Smooth muscle cell (in vitro differentiated cells): ENCODE data around the gene SLC22A5. TPM values are rescaled to one million over a fixed set of nuclear protein-coding genes. Genes with fewer than 3 reads are reported as not detected.
A peak's percentile ranks its signal among the peaks of the same experiment; 100 is the strongest.

ENCODE experiments used
- DNase-seq: peaks from one replicate; lab custom pipeline; 2025; ENCODE audit not compliant: unreplicated experiment; lab: John Stamatoyannopoulos, UW
- H2AFZ ChIP-seq: fragments of 200-600 bp; sonication (generic); 2 replicates; pipeline ENCODE4 v1.6.0; 2016; ENCODE audit warnings: antibody characterized with exemption, low read depth, mild to moderate bottlenecking
- H3F3A ChIP-seq: fragments of 200-600 bp; sonication (generic); 2 replicates; pipeline ENCODE4 v1.6.0; 2017; ENCODE audit warnings: antibody characterized with exemption, low read depth
- H3K27ac ChIP-seq: fragments of 200-600 bp; sonication (generic); 2 replicates; pipeline ENCODE4 v1.5.1; 2016; ENCODE audit warnings: low read depth, mild to moderate bottlenecking
- H3K27me3 ChIP-seq: fragments of 200-600 bp; sonication (generic); 2 replicates; pipeline ENCODE4 v1.6.1; 2016; ENCODE audit warnings: low read depth, mild to moderate bottlenecking
- H3K36me3 ChIP-seq: fragments of 200-600 bp; sonication (generic); 2 replicates; pipeline ENCODE4 v1.5.1; 2016; ENCODE audit warnings: low read depth
- H3K4me1 ChIP-seq: fragments of 200-600 bp; sonication (generic); 2 replicates; pipeline ENCODE4 v1.5.1; 2016; ENCODE audit warnings: low read depth
- H3K4me2 ChIP-seq: fragments of 200-600 bp; sonication (generic); 2 replicates; pipeline ENCODE4 v1.6.0; 2016; ENCODE audit warnings: mild to moderate bottlenecking
- H3K4me3 ChIP-seq: fragments of 200-600 bp; sonication (generic); 2 replicates; pipeline ENCODE4 v1.5.1; 2016; ENCODE audit warnings: mild to moderate bottlenecking
- H3K79me2 ChIP-seq: fragments of 200-600 bp; sonication (generic); 2 replicates; pipeline ENCODE4 v1.6.0; 2016; ENCODE audit warnings: low read depth, mild to moderate bottlenecking
- H3K9ac ChIP-seq: fragments of 200-600 bp; sonication (generic); 2 replicates; pipeline ENCODE4 v1.6.0; 2016; ENCODE audit warnings: low read depth
- H3K9me3 ChIP-seq: fragments of 200-600 bp; sonication (generic); replicated peaks from 2 replicates; pipeline ENCODE4 v1.5.1; 2016; ENCODE audit warnings: low read depth
- H4K20me1 ChIP-seq: fragments of 200-600 bp; sonication (generic); 2 replicates; pipeline ENCODE4 v1.6.0; 2016; ENCODE audit warnings: low read depth
- CTCF ChIP-seq: fragments of 200-600 bp; sonication (generic); IDR thresholded peaks from 2 replicates; pipeline ENCODE4 v1.5.1; 2017; ENCODE audit warnings: borderline replicate concordance, mild to moderate bottlenecking, antibody characterized with exemption; ENCODE audit not compliant: insufficient read depth, poor library complexity, severe bottlenecking
- WGBS: methylation state at CpG from one replicate; pipeline ENCODE4 v1.1.7; 2016; ENCODE audit warnings: low lambda C conversion rate; 5-methylcytosine and 5-hydroxymethylcytosine counted together
- polyA plus RNA-seq: library from polyadenylated mRNA; unstranded; fragments of >200 nt; fragmentation: Nextera tagmentation; extraction: Ambion mirVana; gene quantifications from 2 replicates; pipeline ENCODE4 v1.2.1, GENCODE V29; 2016
- total RNA-seq: library from RNA; depleted of rRNA; stranded (reverse); fragments of >200 nt; gene quantifications from 2 replicates; pipeline ENCODE4 v1.2.3, GENCODE V29; 2014

SLC22A5 gene
- total and polyA plus RNA-seq, 2 experiments from 2014 or later: 1.5 to 4.6 TPM

- Histone ChIP-seq H3K9me3 (no peaks in the 10 kb centered on the region), H3K36me3 (no peaks in the 10 kb centered on the region), H3F3A (peaks cover 29% of the 10 kb centered on the region), H3K4me1 (peaks cover 7% of the 10 kb centered on the region), H3K4me3 (no peak overlapping the region), H3K27ac (peak overlapping the region; percentile 86), H2AFZ (no peak overlapping the region), H3K4me2 (peak overlapping the region; percentile 60), H3K79me2 (no peaks in the 10 kb centered on the region), H4K20me1 (peaks cover 2% of the 10 kb centered on the region), H3K9ac (peak overlapping the region; percentile 54), H3K27me3 (no peaks in the 10 kb centered on the region)
- WGBS: 50% methylated on average over 10 of the region's 10 CpGs
- TF ChIP-seq CTCF: no peak
- DNase-seq: peak; percentile 43
These were observed 20.2 kb downstream of the SLC22A5 start for GRCh38 chr5:132389585-132390286.

- Histone ChIP-seq H3K4me1 (peaks cover 7% of the 10 kb centered on the region), H3F3A (peaks cover 29% of the 10 kb centered on the region), H3K4me2 (no peak overlapping the region), H3K36me3 (no peaks in the 10 kb centered on the region), H3K79me2 (no peaks in the 10 kb centered on the region), H3K27me3 (no peaks in the 10 kb centered on the region), H3K9me3 (no peaks in the 10 kb centered on the region), H3K9ac (no peak overlapping the region), H3K4me3 (no peak overlapping the region), H2AFZ (no peak overlapping the region), H3K27ac (no peak overlapping the region), H4K20me1 (peaks cover 2% of the 10 kb centered on the region)
- no peak for DNase-seq
- no peak for TF ChIP-seq CTCF
- WGBS: 91% methylated on average over 5 of the region's 5 CpGs
These were observed 21.7 kb downstream of the SLC22A5 start for GRCh38 chr5:132391247-132391646.

GRCh38 chr5:132391870-132392269, 22.4 kb downstream of the SLC22A5 start:
- Histone ChIP-seq H3K27ac (no peak overlapping the region), H3K9ac (no peak overlapping the region), H3F3A (peaks cover 26% of the 10 kb centered on the region), H3K36me3 (no peaks in the 10 kb centered on the region), H3K27me3 (no peaks in the 10 kb centered on the region), H2AFZ (no peak overlapping the region), H4K20me1 (peaks cover 2% of the 10 kb centered on the region), H3K9me3 (no peaks in the 10 kb centered on the region), H3K79me2 (no peaks in the 10 kb centered on the region), H3K4me3 (no peak overlapping the region), H3K4me2 (no peak overlapping the region), H3K4me1 (peaks cover 7% of the 10 kb centered on the region)
- no peak for DNase-seq
- no peak for TF ChIP-seq CTCF

- no peak overlapping the region for H2AFZ ChIP-seq
- no peaks in the 10 kb centered on the region for H3K79me2 ChIP-seq
- peaks cover 5% of the 10 kb centered on the region for H3K4me1 ChIP-seq
- no peaks in the 10 kb centered on the region for H3K27me3 ChIP-seq
- H3K9ac ChIP-seq: no peak overlapping the region
- no peak for TF ChIP-seq CTCF
- WGBS: 95% methylated on average over 8 of the region's 8 CpGs
- H3K4me3 ChIP-seq: no peak overlapping the region
- H4K20me1 ChIP-seq: peaks cover 2% of the 10 kb centered on the region
- no peaks in the 10 kb centered on the region for H3K36me3 ChIP-seq
- H3K27ac ChIP-seq: no peak overlapping the region
- no peak overlapping the region for H3K4me2 ChIP-seq
- H3K9me3 ChIP-seq: no peaks in the 10 kb centered on the region
- peaks cover 23% of the 10 kb centered on the region for H3F3A ChIP-seq
- DNase-seq: no peak
These were observed 22.9 kb downstream of the SLC22A5 start for GRCh38 chr5:132392411-132392810.
